ELF-1 (cell line): ENCODE data around the gene PRKCA.
"Not testable (repeated sequence)": the region's sequence is repeated elsewhere in the genome, so short reads cannot be mapped to it uniquely, and the experiment has no call there.

ENCODE experiments used
- DNase-seq: peaks from one replicate; pipeline ENCODE4 v3.0.0-alpha.2; 2016; ENCODE audit warnings: low read depth, low spot score

The PRKCA gene

GRCh38 chr17:66488864-66489263 lies 186.5 kb downstream of the PRKCA start:
- no peak for DNase-seq

GRCh38 chr17:66489576-66489975 lies 187.2 kb downstream of the PRKCA start:
- not testable (repeated sequence) for DNase-seq

GRCh38 chr17:66491213-66491612 lies 188.8 kb downstream of the PRKCA start:
- DNase-seq, result no peak

- DNase-seq, result no peak
Observed at GRCh38 chr17:66491665-66492064, 189.3 kb downstream of the PRKCA start.

- DNase-seq, result no peak
Observed at GRCh38 chr17:66492080-66492479, 189.7 kb downstream of the PRKCA start.

- no peak for DNase-seq
Observed at GRCh38 chr17:66492561-66493005, 190.2 kb downstream of the PRKCA start.

- DNase-seq, result no peak
Observed at GRCh38 chr17:66493283-66494019, 191.0 kb downstream of the PRKCA start.

GRCh38 chr17:66494023-66494803 lies 191.8 kb downstream of the PRKCA start:
- no peak for DNase-seq

GRCh38 chr17:66495035-66495434 lies 192.6 kb downstream of the PRKCA start:
- no peak for DNase-seq

- DNase-seq, result no peak
Observed at GRCh38 chr17:66496306-66496705, 193.9 kb downstream of the PRKCA start.

- DNase-seq, result no peak
Observed at GRCh38 chr17:66498580-66498979, 196.2 kb downstream of the PRKCA start.

GRCh38 chr17:66506641-66507040 lies 204.2 kb downstream of the PRKCA start:
- DNase-seq, result no peak

- DNase-seq, result peak; percentile 15
Observed at GRCh38 chr17:66507103-66507923, 204.9 kb downstream of the PRKCA start.

- no peak for DNase-seq
Observed at GRCh38 chr17:66507982-66508760, 205.8 kb downstream of the PRKCA start.

- no peak for DNase-seq
Observed at GRCh38 chr17:66508896-66509844, 206.8 kb downstream of the PRKCA start.

- no peak for DNase-seq
Observed at GRCh38 chr17:66509926-66510325, 207.5 kb downstream of the PRKCA start.

GRCh38 chr17:66511135-66511534 lies 208.7 kb downstream of the PRKCA start:
- no peak for DNase-seq

GRCh38 chr17:66514227-66514806 lies 211.9 kb downstream of the PRKCA start:
- no peak for DNase-seq

GRCh38 chr17:66515974-66516373 lies 213.6 kb downstream of the PRKCA start:
- DNase-seq, result no peak
